ENCODE measurements around the gene ALKBH7. TPM values are rescaled to one million over a fixed set of nuclear protein-coding genes. Genes with fewer than 3 reads are reported as not detected.

Gene ALKBH7
- total RNA-seq, 1 experiment from 2014 or later, result 105 TPM

- peak; percentile 87 for DNase-seq (ENCODE audit: low spot score)
Observed at GRCh38 chr19:6417713-6418561, 45.3 kb downstream of the ALKBH7 start.

GRCh38 chr19:6418562-6418932 is 46.0 kb downstream of the ALKBH7 start:
- in situ Hi-C loops (cut with HindIII; ENCODE audit: low sequenced_read_pairs), result no loop called here
- DNase-seq (ENCODE audit: low spot score), result no peak

More at GRCh38 chr19:6417713-6418561, 45.3 kb downstream of the ALKBH7 start:
- in situ Hi-C loops (cut with HindIII; ENCODE audit: low sequenced_read_pairs), result no loop called here

- in situ Hi-C loops (cut with HindIII; ENCODE audit: low sequenced_read_pairs), result no loop called here
- DNase-seq (ENCODE audit: low spot score), result no peak
Observed at GRCh38 chr19:6421075-6422014, 48.8 kb downstream of the ALKBH7 start.

- in situ Hi-C loops (cut with HindIII; ENCODE audit: low sequenced_read_pairs), result no loop called here
- peak; percentile 33 for DNase-seq (ENCODE audit: low spot score)
Observed at GRCh38 chr19:6423499-6424194, 51.1 kb downstream of the ALKBH7 start.

- no peak for DNase-seq (ENCODE audit: low spot score)
- in situ Hi-C loops (cut with HindIII; ENCODE audit: low sequenced_read_pairs), result no loop called here
Observed at GRCh38 chr19:6424195-6424938, 51.8 kb downstream of the ALKBH7 start, which contains the start of gene KHSRP. Gene KHSRP, minus strand, starts transcription at chr19:6424811. Its CDS starts 110 bp downstream, at chr19:6424701.

Other genes with a start within 250 kb of the ALKBH7 start
- not detected in 2 replicates for gene ACSBG2, start 237.1 kb upstream of the ALKBH7 start, total RNA-seq (2014; rRNA removed; shearing (Covaris generic))
- gene MLLT1, start 92.8 kb upstream of the ALKBH7 start, total RNA-seq (2014; rRNA removed; shearing (Covaris generic)), result 5.6 and 7.5 TPM in 2 replicates
- gene ACER1, start 39.2 kb upstream of the ALKBH7 start, total RNA-seq (2014; rRNA removed; shearing (Covaris generic)), result not detected in 2 replicates
- gene CLPP, start 11.3 kb upstream of the ALKBH7 start, total RNA-seq (2014; rRNA removed; shearing (Covaris generic)), result 145 and 195 TPM in 2 replicates
- gene PSPN, start 3.1 kb downstream of the ALKBH7 start, total RNA-seq (2014; rRNA removed; shearing (Covaris generic)), result 1.1 and 1.4 TPM in 2 replicates
- 147 and 163 TPM in 2 replicates for gene GTF2F1, start 20.4 kb downstream of the ALKBH7 start, total RNA-seq (2014; rRNA removed; shearing (Covaris generic))
- 170 and 189 TPM in 2 replicates for gene KHSRP, start 52.0 kb downstream of the ALKBH7 start, total RNA-seq (2014; rRNA removed; shearing (Covaris generic))
- gene SLC25A41, start 61.0 kb downstream of the ALKBH7 start, total RNA-seq (2014; rRNA removed; shearing (Covaris generic)), result 1.3 TPM in 1 of 2 replicates, not detected in the other
- 57.6 and 60.6 TPM in 2 replicates for gene SLC25A23, start 87.0 kb downstream of the ALKBH7 start, total RNA-seq (2014; rRNA removed; shearing (Covaris generic))
- gene CRB3, start 91.5 kb downstream of the ALKBH7 start, total RNA-seq (2014; rRNA removed; shearing (Covaris generic)), result 1.9 TPM in 1 of 2 replicates, not detected in the other
- not detected in 2 replicates for gene DENND1C, start 109.0 kb downstream of the ALKBH7 start, total RNA-seq (2014; rRNA removed; shearing (Covaris generic))
- gene TUBB4A, start 129.5 kb downstream of the ALKBH7 start, total RNA-seq (2014; rRNA removed; shearing (Covaris generic)), result 2.1 and 3.3 TPM in 2 replicates
- gene TNFSF9, start 158.2 kb downstream of the ALKBH7 start, total RNA-seq (2014; rRNA removed; shearing (Covaris generic)), result 39.0 and 60.2 TPM in 2 replicates
- gene CD70, start 218.4 kb downstream of the ALKBH7 start, total RNA-seq (2014; rRNA removed; shearing (Covaris generic)), result 131 and 143 TPM in 2 replicates

All from G401 (cell line).